ENCODE measurements around the gene CBR1. TPM values are rescaled to one million over a fixed set of nuclear protein-coding genes. Genes with fewer than 3 reads are reported as not detected.

The CBR1 gene
- total and polyA plus RNA-seq, 2 of the 13 experiments (the other 11 are each of a cell fraction or from before 2014, with no cell fraction given): 33.7 to 38.7 TPM

- TF ChIP-seq ZNF710 (CRISPR knock-in tag; IDR thresholded peaks at IDR 0.05; ENCODE audit: borderline replicate concordance) (no peak), ZNF431 (CRISPR knock-in tag; IDR thresholded peaks at IDR 0.05; ENCODE audit: borderline replicate concordance, low read depth) (no peak), THYN1 (CRISPR knock-in tag; IDR thresholded peaks at IDR 0.05; ENCODE audit: borderline replicate concordance, low read depth) (no peak), ZNF562 (CRISPR knock-in tag; IDR thresholded peaks at IDR 0.05; ENCODE audit: borderline replicate concordance) (no peak), ZNF556 (CRISPR knock-in tag; IDR thresholded peaks at IDR 0.05; ENCODE audit: borderline replicate concordance) (no peak), ZNF784 (CRISPR knock-in tag; IDR thresholded peaks at IDR 0.05; ENCODE audit: borderline replicate concordance) (no peak), ZNF720 (CRISPR knock-in tag; IDR thresholded peaks at IDR 0.05) (no peak), ZNF232 (CRISPR knock-in tag; IDR thresholded peaks at IDR 0.05; ENCODE audit: borderline replicate concordance) (no peak), SRSF4 (IDR thresholded peaks at IDR 0.05; ENCODE audit: low read depth, low read length, poor library complexity, severe bottlenecking) (no peak), POGK (CRISPR knock-in tag; conservative IDR thresholded peaks at IDR 0.05) (no peak), THAP11 (CRISPR knock-in tag; IDR thresholded peaks at IDR 0.05) (0 out of 2 replicates have a peak, but pooled peaks have one; percentile 29), ZNF570 (CRISPR knock-in tag; IDR thresholded peaks at IDR 0.05; ENCODE audit: borderline replicate concordance) (no peak), ZFP90 (CRISPR knock-in tag; IDR thresholded peaks at IDR 0.05; ENCODE audit: borderline replicate concordance) (no peak), NR2C2 (CRISPR knock-in tag; IDR thresholded peaks at IDR 0.05; ENCODE audit: borderline replicate concordance) (peak; percentile 91), HNF4G (IDR thresholded peaks at IDR 0.05; ENCODE audit: borderline replicate concordance, low read depth, low read length) (no peak), HNF4G (CRISPR knock-in tag; IDR thresholded peaks at IDR 0.05; ENCODE audit: borderline replicate concordance, low read depth) (no peak), CTCF (CRISPR knock-in tag; IDR thresholded peaks at IDR 0.05) (0 out of 2 replicates have a peak, but pooled peaks have one; percentile 3), SRY (CRISPR knock-in tag; IDR thresholded peaks at IDR 0.05) (no peak), HES4 (CRISPR knock-in tag; IDR thresholded peaks at IDR 0.05; ENCODE audit: borderline replicate concordance) (no peak), JUNB (CRISPR knock-in tag; IDR thresholded peaks at IDR 0.05; ENCODE audit: borderline replicate concordance) (no peak), ZNF790 (CRISPR knock-in tag; IDR thresholded peaks at IDR 0.05; ENCODE audit: borderline replicate concordance) (no peak)
These were observed 44.0 kb downstream of the CBR1 start (continued) for GRCh38 chr21:36113647-36114428.
